Neural cell (in vitro differentiated cells): ENCODE data around the gene BNIP3. TPM values are rescaled to one million over a fixed set of nuclear protein-coding genes. Genes with fewer than 3 reads are reported as not detected.

ENCODE experiments used
- H2AFZ ChIP-seq: fragments of 200-600, 300-800 bp; sonication (generic), shearing (Covaris generic); 2 replicates; pipeline ENCODE4 v1.6.0; 2014; ENCODE audit warnings: low read depth, mild to moderate bottlenecking, antibody characterized with exemption, low read length, moderate library complexity
- H3F3A ChIP-seq: fragments of 200-600 bp; shearing (Covaris generic); 2 replicates; pipeline ENCODE4 v1.6.1; 2016; ENCODE audit warnings: mild to moderate bottlenecking, moderate library complexity, mixed read lengths, antibody characterized with exemption, low read length; ENCODE audit not compliant: insufficient read depth, poor library complexity, severe bottlenecking
- H3K27ac ChIP-seq: fragments of 200-600, 300-800 bp; sonication (generic), shearing (Covaris generic); 2 replicates; pipeline ENCODE4 v1.5.1; 2014; ENCODE audit warnings: mild to moderate bottlenecking, low read length, moderate library complexity
- H3K27me3 ChIP-seq: fragments of 300-800, 200-600 bp; sonication (generic), shearing (Covaris generic); 2 replicates; pipeline ENCODE4 v1.6.0; 2014; ENCODE audit warnings: mild to moderate bottlenecking, low read depth, low read length, moderate library complexity; ENCODE audit not compliant: insufficient read depth
- H3K36me3 ChIP-seq: fragments of 300-800, 200-600 bp; sonication (generic), shearing (Covaris generic); 2 replicates; pipeline ENCODE4 v1.5.1; 2014; ENCODE audit warnings: mild to moderate bottlenecking, antibody characterized with exemption, low read length, moderate library complexity; ENCODE audit not compliant: insufficient read depth
- H3K4me2 ChIP-seq: fragments of 300-800, 200-600 bp; sonication (generic), shearing (Covaris generic); 2 replicates; pipeline ENCODE4 v1.6.0; 2014; ENCODE audit warnings: mild to moderate bottlenecking, low read length
- H3K4me3 ChIP-seq: fragments of 300-800, 200-600 bp; sonication (generic), shearing (Covaris generic); 2 replicates; pipeline ENCODE4 v1.5.1; 2014; ENCODE audit warnings: mild to moderate bottlenecking, low read length, moderate library complexity
- H3K79me2 ChIP-seq: fragments of 200-600 bp; shearing (Covaris generic); replicated peaks from 2 replicates; pipeline ENCODE4 v1.6.0; 2014; ENCODE audit warnings: mild to moderate bottlenecking, low read length, moderate library complexity; ENCODE audit not compliant: insufficient read depth
- H3K9ac ChIP-seq: fragments of 300-800, 200-600 bp; sonication (generic), shearing (Covaris generic); 2 replicates; pipeline ENCODE4 v1.6.1; 2016; ENCODE audit warnings: mild to moderate bottlenecking, low read length, mixed read lengths
- H3K9me2 ChIP-seq: fragments of 200-600 bp; shearing (Covaris generic); 2 replicates; pipeline ENCODE4 v1.6.1; 2016; ENCODE audit warnings: mild to moderate bottlenecking, low read length, mixed read lengths; ENCODE audit not compliant: insufficient read depth
- H3K9me3 ChIP-seq: fragments of 200-600, 300-800 bp; sonication (generic), shearing (Covaris generic); 2 replicates; pipeline ENCODE4 v1.6.1; 2016; ENCODE audit warnings: mild to moderate bottlenecking, mixed run types, low read length, moderate library complexity, mixed read lengths
- H4K20me1 ChIP-seq: fragments of 200-600 bp; shearing (Covaris generic); 2 replicates; pipeline ENCODE4 v1.6.1; 2016; ENCODE audit warnings: mild to moderate bottlenecking, mixed run types; ENCODE audit not compliant: insufficient read depth
- EP300 ChIP-seq: fragments of 450-650 bp; conservative IDR thresholded peaks from 2 replicates; pipeline ENCODE4 v1.6.1; 2014; ENCODE audit warnings: antibody characterized with exemption, mild to moderate bottlenecking, moderate library complexity; ENCODE audit not compliant: poor library complexity, severe bottlenecking
- EZH2 ChIP-seq: fragments of 200-600, 300-800 bp; shearing (Covaris generic), sonication (generic); IDR thresholded peaks from 2 replicates; pipeline ENCODE4 v1.6.1; 2014; ENCODE audit warnings: antibody characterized with exemption, low read length, borderline replicate concordance, mild to moderate bottlenecking; ENCODE audit not compliant: insufficient read depth, poor library complexity, severe bottlenecking
- MXI1 ChIP-seq: fragments of 450-650 bp; conservative IDR thresholded peaks from 2 replicates; pipeline ENCODE4 v1.6.1; 2014; ENCODE audit warnings: antibody characterized with exemption, mild to moderate bottlenecking; ENCODE audit not compliant: poor library complexity, severe bottlenecking
- POLR2AphosphoS5 ChIP-seq: IDR thresholded peaks from 2 replicates; pipeline ENCODE4 v1.6.1; 2012
- RAD21 ChIP-seq: fragments of 450-650 bp; conservative IDR thresholded peaks from 2 replicates; pipeline ENCODE4 v1.6.1; 2014; ENCODE audit warnings: antibody characterized with exemption, mild to moderate bottlenecking, moderate library complexity
- REST ChIP-seq: IDR thresholded peaks from 2 replicates; pipeline ENCODE4 v1.6.1; 2012; ENCODE audit warnings: borderline replicate concordance
- SMC3 ChIP-seq: fragments of 450-650 bp; conservative IDR thresholded peaks from 2 replicates; pipeline ENCODE4 v1.6.1; 2014; ENCODE audit warnings: antibody characterized with exemption, mild to moderate bottlenecking, moderate library complexity; ENCODE audit not compliant: poor library complexity
- TAF1 ChIP-seq: IDR thresholded peaks from 2 replicates; pipeline ENCODE4 v1.6.1; 2012; ENCODE audit warnings: low read depth
- polyA plus RNA-seq: library from polyadenylated mRNA; depleted of rRNA; stranded (reverse); fragments of >200 nt; gene quantifications from 2 replicates; pipeline ENCODE4 v1.2.3, GENCODE V29; 2014
- TF ChIP-seq, protein P1 (sequence below): fragments of 450-650 bp; IDR thresholded peaks from 2 replicates; pipeline ENCODE4 v1.5.1; 2014; ENCODE audit warnings: antibody characterized with exemption, mild to moderate bottlenecking, moderate library complexity; ENCODE audit not compliant: poor library complexity, severe bottlenecking

Gene BNIP3
- polyA plus RNA-seq, 1 donor from 2014 or later, result 77.1 TPM

GRCh38 chr10:131982185-131982756 lies 548 bp upstream of the BNIP3 start:
- no peaks in the 10 kb centered on the region for H3K9me2 ChIP-seq
- no peaks in the 10 kb centered on the region for H3K9me3 ChIP-seq
- H3K9ac ChIP-seq, result peak overlapping the region; percentile 68
- no peaks in the 10 kb centered on the region for H3K27me3 ChIP-seq
- no peak for TF ChIP-seq REST
- TF ChIP-seq EZH2, result no peak
- TF ChIP-seq, protein P1, sequence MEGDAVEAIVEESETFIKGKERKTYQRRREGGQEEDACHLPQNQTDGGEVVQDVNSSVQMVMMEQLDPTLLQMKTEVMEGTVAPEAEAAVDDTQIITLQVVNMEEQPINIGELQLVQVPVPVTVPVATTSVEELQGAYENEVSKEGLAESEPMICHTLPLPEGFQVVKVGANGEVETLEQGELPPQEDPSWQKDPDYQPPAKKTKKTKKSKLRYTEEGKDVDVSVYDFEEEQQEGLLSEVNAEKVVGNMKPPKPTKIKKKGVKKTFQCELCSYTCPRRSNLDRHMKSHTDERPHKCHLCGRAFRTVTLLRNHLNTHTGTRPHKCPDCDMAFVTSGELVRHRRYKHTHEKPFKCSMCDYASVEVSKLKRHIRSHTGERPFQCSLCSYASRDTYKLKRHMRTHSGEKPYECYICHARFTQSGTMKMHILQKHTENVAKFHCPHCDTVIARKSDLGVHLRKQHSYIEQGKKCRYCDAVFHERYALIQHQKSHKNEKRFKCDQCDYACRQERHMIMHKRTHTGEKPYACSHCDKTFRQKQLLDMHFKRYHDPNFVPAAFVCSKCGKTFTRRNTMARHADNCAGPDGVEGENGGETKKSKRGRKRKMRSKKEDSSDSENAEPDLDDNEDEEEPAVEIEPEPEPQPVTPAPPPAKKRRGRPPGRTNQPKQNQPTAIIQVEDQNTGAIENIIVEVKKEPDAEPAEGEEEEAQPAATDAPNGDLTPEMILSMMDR, result no peak
- TF ChIP-seq RAD21, result no peak
- no peak for TF ChIP-seq MXI1
- TF ChIP-seq SMC3, result no peak
- TF ChIP-seq EP300, result peak; percentile 7
- peak; percentile 18 for TF ChIP-seq TAF1
- peak; percentile 65 for TF ChIP-seq POLR2AphosphoS5
- H3K36me3 ChIP-seq, result no peaks in the 10 kb centered on the region
- H3K4me2 ChIP-seq, result no peak overlapping the region
- H3F3A ChIP-seq, result peaks cover 3% of the 10 kb centered on the region
- peaks cover 39% of the 10 kb centered on the region for H3K79me2 ChIP-seq
- H4K20me1 ChIP-seq, result no peaks in the 10 kb centered on the region
- H3K27ac ChIP-seq, result no peak overlapping the region
- peak overlapping the region; percentile 51 for H2AFZ ChIP-seq
- peak overlapping the region; percentile 68 for H3K4me3 ChIP-seq

GRCh38 chr10:131980761-131981428 lies 828 bp downstream of the BNIP3 start:
- TF ChIP-seq RAD21 (no peak), EP300 (no peak), POLR2AphosphoS5 (no peak)
- H3K4me2 ChIP-seq, result peak overlapping the region; percentile 86
- no peaks in the 10 kb centered on the region for H4K20me1 ChIP-seq
- no peaks in the 10 kb centered on the region for H3K9me3 ChIP-seq
- H3K79me2 ChIP-seq, result peaks cover 42% of the 10 kb centered on the region
- peak overlapping the region; percentile 98 for H3K4me3 ChIP-seq
- peak overlapping the region; percentile 72 for H3K9ac ChIP-seq
- no peak overlapping the region for H3K27ac ChIP-seq
- H3K36me3 ChIP-seq, result no peaks in the 10 kb centered on the region
- H3K9me2 ChIP-seq, result no peaks in the 10 kb centered on the region
- H2AFZ ChIP-seq, result no peak overlapping the region
- H3F3A ChIP-seq, result peaks cover 3% of the 10 kb centered on the region
- H3K27me3 ChIP-seq, result no peaks in the 10 kb centered on the region
